Ishikawa (cell line): Measurements from ENCODE around the gene FBXO40.

Source experiments
- TAF1 ChIP-seq: IDR thresholded peaks from 2 replicates; pipeline ENCODE4 v1.6.1; 2012; ENCODE audit warnings: low read depth, mild to moderate bottlenecking
- TF ChIP-seq, protein P1 (sequence below): IDR thresholded peaks from 2 replicates; pipeline ENCODE4 v1.6.1; 2012; ENCODE audit warnings: low read depth, mild to moderate bottlenecking

DNA sequence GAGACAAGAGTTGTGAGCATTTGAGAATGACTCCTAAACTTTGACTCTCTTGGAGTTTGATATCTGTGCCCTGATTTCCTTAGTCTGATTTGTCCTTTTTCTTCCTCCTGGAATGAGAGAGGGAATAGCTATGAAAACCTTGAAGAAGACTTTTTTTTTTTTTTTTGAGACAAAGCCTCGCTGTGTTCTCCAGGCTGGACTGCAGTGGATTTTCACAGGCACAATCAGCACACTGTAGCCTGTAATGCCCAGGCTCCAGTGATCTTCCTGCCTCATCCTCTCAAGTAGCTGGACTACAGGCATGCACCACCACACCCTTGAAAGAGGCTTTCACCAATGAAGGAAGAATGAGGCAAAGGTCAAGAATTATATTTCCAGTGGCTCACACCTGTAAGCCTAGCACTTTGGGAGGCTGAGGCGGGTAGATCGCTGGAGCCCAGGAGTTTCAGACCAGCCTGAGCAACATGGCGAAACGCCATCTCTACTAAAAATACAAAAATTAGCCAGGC, 35.7 kb upstream of the FBXO40 start:
- no peak for TF ChIP-seq TAF1
- TF ChIP-seq, protein P1, sequence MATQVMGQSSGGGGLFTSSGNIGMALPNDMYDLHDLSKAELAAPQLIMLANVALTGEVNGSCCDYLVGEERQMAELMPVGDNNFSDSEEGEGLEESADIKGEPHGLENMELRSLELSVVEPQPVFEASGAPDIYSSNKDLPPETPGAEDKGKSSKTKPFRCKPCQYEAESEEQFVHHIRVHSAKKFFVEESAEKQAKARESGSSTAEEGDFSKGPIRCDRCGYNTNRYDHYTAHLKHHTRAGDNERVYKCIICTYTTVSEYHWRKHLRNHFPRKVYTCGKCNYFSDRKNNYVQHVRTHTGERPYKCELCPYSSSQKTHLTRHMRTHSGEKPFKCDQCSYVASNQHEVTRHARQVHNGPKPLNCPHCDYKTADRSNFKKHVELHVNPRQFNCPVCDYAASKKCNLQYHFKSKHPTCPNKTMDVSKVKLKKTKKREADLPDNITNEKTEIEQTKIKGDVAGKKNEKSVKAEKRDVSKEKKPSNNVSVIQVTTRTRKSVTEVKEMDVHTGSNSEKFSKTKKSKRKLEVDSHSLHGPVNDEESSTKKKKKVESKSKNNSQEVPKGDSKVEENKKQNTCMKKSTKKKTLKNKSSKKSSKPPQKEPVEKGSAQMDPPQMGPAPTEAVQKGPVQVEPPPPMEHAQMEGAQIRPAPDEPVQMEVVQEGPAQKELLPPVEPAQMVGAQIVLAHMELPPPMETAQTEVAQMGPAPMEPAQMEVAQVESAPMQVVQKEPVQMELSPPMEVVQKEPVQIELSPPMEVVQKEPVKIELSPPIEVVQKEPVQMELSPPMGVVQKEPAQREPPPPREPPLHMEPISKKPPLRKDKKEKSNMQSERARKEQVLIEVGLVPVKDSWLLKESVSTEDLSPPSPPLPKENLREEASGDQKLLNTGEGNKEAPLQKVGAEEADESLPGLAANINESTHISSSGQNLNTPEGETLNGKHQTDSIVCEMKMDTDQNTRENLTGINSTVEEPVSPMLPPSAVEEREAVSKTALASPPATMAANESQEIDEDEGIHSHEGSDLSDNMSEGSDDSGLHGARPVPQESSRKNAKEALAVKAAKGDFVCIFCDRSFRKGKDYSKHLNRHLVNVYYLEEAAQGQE, result no peak
